GM08714 (cell line): ENCODE data around the gene DNM3.

Experiments
- H3K4me3 ChIP-seq: fragments of 200-500 bp; sonication (Bioruptor generic); 2 replicates; pipeline ENCODE4 v1.5.1; 2014; ENCODE audit warnings: mild to moderate bottlenecking, low read length, inconsistent platforms
- ZNF274 ChIP-seq: IDR thresholded peaks from 2 replicates; pipeline ENCODE4 v1.6.1; 2012; ENCODE audit warnings: mild to moderate bottlenecking, low read depth, low read length

Gene DNM3

DNA sequence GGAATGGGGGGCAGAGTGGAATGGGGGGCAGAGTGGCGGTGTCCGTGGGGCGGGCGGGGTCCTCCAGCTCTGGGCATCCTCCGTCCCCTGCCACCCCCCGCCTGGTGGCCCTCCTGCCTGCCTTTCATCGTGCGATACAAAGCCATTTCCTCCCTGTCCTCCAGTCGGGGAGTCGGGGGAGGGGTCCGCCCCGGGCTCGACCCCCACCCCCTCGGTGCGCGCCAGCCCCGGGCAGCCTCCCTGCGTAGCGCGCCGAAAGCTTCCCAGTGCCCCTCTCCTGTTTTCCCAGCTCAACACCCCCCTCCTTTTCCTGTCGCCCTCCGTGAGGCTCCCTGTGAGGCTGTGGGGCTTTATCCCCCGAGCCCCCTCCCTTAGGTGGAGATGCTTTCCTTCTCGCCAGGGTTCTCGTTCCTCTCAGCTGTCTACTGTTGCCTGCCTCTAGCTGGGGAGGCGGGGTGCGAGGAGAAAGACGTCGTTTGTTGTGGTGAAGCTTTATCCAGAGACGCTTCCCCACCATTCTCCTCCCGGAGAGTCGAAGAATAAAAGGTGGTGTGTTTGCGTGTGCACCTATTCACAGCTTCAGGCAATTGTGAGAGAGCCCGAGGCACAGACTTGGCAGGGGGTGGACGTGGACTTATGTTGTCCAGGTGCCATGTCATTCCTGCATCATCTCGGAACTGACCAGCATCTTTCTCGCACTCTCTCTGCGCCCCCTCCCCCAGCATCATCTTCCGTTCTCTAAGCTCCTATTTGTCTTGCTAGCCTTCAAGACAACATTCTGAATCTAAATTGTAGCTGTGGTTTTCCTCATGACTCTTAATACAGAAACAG, 848 bp downstream of the DNM3 start:
- no peak for TF ChIP-seq ZNF274
- H3K4me3 ChIP-seq = peak overlapping the region; percentile 61; the same call in 1 of the 2 replicates

DNA sequence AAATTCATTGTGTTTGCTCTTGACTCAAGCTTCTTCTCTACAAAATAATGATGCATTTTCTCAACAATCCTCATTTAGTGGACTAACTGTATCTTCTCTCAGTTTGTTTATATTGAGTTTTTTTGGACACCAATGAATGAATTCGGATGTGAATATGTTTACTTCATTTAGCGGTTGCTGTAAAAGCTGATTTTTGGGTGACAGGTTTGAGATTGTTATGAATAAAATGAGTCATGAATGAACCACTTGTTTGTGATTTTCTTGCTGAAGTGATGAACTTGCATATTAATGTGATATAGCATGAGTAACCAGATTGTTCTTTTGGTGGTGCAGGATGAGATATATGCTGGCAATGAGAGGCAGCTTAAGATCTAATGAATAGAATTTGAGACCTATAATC, 3.1 kb downstream of the DNM3 start:
- no peak for TF ChIP-seq ZNF274
- H3K4me3 ChIP-seq = no peak overlapping the region

DNA sequence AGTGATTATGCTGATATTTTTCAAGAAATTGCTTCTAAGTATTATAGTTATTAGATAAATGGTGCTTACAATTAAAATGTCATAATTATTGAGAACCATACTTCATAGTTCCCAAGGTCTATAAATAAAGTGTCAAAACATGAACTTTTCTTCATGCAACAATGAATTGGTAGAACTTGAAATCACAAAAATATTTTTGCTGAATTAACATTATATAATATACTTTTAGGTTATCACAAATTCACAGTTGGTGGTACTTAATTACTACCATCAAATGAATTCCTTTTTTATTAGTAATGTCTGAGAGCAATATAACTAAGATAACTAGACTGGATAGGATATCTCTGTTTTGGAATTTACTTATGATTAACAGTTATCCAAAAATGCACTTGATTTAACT, 4.7 kb downstream of the DNM3 start:
- no peak for TF ChIP-seq ZNF274
- H3K4me3 ChIP-seq = no peak overlapping the region

DNA sequence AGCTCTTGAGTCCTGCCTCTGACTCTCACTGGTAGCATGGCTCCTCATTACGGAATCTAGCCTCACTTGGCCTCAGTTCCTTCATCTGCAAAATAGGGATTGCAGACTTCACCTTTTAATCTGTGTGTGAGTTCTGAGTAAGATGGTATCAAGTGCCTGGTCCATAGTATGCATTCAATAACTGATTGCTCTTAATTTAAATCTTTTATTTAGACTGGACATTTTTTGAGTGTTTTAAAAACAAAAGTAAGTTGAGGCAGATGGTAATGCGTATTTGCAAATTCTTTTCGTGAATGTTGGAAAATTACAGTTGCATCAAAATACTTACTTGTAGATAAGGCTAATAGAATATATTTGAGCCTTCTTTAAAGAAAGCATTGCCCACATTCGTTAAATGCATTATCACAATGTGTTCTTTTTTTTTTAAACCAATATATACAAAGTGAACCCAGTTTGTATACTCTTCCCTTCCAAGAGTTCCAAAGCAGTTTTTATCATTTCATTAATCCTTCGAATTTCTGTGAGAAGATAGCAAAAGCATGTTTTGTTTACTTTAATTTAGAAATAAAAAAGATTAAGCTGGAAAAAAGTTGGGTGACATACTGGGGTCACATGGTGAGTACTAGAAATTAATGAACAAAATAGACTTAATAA, 8.1 kb downstream of the DNM3 start:
- no peak for TF ChIP-seq ZNF274

DNA sequence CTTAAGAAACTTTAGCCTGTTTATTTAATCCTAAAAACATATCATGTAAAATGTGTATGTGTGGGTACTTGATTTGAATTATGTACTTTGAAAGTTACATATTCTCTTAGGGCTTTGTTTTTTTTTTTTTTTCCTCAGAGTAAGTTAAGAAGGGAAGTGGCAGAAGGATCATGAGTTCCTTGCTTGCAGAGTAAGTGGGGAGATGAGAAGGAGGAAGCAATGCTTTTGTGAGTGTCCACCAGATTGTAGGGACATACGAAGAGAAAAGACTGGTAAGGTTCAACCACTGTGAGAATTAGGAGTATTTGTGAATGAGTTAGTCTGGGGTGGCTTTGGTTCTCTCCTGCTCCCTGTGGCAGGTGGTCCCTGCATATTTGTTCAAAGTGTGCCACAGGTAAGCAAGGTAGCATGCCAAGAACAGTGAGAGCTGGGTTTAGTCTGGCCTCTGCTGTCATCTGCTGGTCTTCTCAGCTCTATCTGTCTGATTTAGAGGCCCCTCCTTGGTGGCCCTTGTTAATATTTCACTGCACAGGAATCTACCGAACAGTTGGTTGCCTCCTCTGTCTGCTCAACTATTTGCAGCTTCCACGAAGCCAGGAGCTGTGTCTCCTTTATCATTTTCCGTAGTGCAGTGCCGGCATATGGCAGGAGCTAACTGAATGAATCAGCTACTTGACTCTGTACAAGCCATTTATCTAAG, 9.5 kb downstream of the DNM3 start:
- H3K4me3 ChIP-seq = no peak overlapping the region
- TF ChIP-seq ZNF274 = no peak

More for the DNA sequence above, 8.1 kb downstream of the DNM3 start:
- H3K4me3 ChIP-seq = no peak overlapping the region

DNA sequence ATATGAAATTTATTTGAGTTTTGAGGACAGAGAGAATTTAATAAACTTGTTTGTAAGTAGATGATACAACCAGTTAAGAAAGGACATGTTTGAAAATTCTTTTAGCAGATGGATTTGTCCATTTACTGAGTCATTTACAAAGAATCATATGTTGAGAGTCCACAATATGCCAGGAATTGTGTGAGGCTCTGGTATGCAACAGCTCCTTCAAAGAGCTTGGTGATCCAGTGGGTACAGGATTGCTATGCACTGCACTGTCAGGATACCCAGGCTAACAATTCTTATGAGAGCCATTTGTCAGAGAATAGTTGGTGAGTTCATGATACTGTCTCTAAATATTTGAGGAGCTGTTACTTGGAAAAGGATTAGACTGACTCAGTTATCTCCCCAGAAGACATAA, 11.0 kb downstream of the DNM3 start:
- H3K4me3 ChIP-seq = no peak overlapping the region
- TF ChIP-seq ZNF274 = no peak

DNA sequence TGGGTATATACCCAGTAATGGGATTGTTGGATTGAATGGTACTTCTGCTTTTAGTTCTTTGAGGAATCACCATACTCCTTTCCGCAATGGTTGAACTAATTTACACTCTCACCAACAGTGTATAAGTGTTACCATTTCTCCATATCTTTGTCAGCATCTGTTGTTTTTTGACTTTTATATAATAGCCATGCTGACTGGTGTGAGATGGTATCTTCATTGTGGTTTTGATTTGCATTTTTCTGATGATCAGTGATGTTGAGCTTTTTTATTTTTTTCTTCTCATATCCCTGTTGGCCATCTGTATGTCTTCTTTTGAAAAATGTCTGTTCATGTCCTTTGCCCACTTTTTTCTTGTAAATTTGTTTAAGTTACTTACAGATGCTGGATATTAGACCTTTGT, 14.1 kb downstream of the DNM3 start:
- no peak overlapping the region for H3K4me3 ChIP-seq
- TF ChIP-seq ZNF274 = no peak

DNA sequence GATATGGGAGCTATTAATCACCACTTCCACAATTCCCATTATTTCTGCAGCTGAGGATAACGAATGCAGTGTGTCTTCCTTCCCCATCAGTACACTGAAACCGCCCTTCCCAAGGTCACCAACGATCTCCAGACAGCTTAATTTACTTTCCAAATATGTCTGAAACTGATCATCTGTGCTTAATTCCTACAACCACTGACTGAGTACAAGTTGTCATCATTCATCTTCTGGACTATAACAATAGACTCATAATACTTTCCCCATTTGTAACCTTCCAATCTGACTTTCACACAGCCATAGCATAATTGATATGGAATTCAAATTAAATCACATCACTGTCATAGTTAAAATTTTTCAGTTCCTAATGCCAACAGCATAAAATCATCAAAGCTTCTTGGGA, 17.4 kb downstream of the DNM3 start:
- H3K4me3 ChIP-seq = no peak overlapping the region
- TF ChIP-seq ZNF274 = no peak

DNA sequence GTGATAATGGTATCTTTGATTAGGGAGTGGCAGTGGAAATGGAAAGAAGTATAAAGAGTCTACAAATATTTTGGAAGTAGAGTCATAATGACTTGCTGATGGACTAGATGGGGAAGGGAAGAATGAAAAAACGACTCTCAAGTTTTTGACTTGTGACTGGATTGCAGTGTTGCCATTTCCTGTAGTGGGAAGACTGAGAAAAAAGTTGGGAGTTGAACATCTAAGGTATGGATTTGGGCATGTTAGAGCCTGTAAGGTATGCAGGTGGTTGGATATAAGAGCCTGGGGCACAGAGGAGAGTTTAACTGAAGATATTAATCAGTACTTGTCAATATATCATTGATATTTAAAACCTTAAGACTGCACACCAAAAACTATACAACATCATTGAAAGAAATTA, 19.4 kb downstream of the DNM3 start:
- no peak overlapping the region for H3K4me3 ChIP-seq
- no peak for TF ChIP-seq ZNF274

GRCh38 chr1:171863531-171863930, 22.2 kb downstream of the DNM3 start:
- no peak for TF ChIP-seq ZNF274

GRCh38 chr1:171864308-171864707, 23.0 kb downstream of the DNM3 start:
- no peak overlapping the region for H3K4me3 ChIP-seq

More at GRCh38 chr1:171863531-171863930, 22.2 kb downstream of the DNM3 start:
- no peak overlapping the region for H3K4me3 ChIP-seq

GRCh38 chr1:171865106-171865505, 23.8 kb downstream of the DNM3 start:
- no peak overlapping the region for H3K4me3 ChIP-seq
- TF ChIP-seq ZNF274 = no peak

More at GRCh38 chr1:171864308-171864707, 23.0 kb downstream of the DNM3 start:
- TF ChIP-seq ZNF274 = no peak

DNA sequence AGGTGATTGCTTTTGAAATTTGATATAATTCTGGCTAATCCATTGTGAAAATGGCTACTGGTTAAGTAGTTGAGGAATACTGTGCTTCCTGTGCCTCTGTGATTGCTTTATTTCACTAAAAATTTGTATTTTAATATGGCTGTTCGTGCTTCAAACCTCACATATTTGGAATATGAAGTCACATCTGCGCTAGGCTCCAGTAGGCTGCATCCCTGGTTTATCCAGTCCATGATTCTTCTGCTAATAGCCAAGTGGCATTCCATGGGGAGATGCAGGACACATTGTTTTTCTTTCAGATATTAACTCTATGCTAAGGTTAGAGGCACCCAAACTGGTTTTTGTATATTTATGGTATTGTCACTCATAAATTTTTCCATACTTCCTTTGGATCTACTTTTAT, 25.9 kb downstream of the DNM3 start:
- TF ChIP-seq ZNF274 = no peak
- no peak overlapping the region for H3K4me3 ChIP-seq

DNA sequence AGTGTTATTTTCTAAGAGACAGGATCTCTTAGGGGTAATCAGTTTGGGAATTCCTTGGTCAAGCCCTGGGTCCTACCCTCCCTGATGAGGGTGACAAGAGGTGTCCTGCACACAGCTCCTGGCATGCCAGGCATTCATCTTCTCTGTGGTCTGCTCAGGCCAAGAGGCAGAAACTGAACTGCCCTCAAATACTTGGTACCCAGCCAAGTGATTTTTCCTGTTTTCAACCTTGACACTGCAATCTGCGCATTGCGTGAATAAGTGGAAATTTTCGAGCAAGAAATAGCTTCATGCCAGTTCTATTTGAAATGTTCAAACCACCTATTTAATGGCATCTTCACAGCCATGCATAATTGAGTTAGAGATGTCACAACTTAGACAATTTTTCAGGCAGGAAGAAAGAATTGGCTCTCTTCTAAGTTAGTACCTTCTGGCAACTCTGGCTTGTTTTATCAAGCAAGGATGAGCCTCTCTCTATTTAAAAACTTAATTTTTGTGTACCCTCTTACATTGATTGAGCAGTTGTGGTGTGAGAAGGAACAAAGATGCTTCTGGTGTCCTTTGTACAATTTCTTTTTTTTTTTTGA, 27.0 kb downstream of the DNM3 start:
- no peak overlapping the region for H3K4me3 ChIP-seq
- TF ChIP-seq ZNF274 = no peak

DNA sequence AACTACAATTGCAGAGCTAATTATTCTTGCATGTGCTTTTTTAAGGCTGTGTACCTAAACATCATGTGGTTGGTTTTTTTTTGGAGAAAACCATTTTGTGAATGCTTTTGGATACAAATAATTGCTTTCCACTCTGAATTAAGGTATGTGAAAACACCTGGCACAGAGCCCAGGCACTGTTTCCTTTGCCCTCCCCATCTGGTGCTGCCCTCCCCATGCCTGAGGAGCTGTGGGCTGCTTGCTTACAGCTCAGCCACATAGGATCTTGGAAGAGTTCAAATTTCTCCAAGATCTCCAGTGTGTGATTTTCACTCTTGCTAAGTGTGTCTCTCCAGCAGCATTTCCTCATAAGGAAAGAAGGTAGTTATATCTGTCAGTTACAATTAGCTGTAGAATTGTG, 27.8 kb downstream of the DNM3 start:
- H3K4me3 ChIP-seq = no peak overlapping the region
- no peak for TF ChIP-seq ZNF274
